Measurements from ENCODE around the gene MAVS.

The MAVS gene

GRCh38 chr20:3848565-3848964, 1.9 kb downstream of the MAVS start:
- Histone ChIP-seq H3K9ac (no peak overlapping the region), H3K27me3 (ENCODE audit: insufficient read depth, low read depth) (no peaks in the 10 kb centered on the region), H3K36me3 (ENCODE audit: insufficient read depth) (no peaks in the 10 kb centered on the region), H2AFZ (ENCODE audit: low read depth) (no peak overlapping the region), H3K4me2 (no peak overlapping the region), H4K20me1 (ENCODE audit: insufficient read depth) (no peaks in the 10 kb centered on the region), H3K4me3 (IDR thresholded peaks at IDR 0.05; ENCODE audit: insufficient read depth, low read depth, low read length) (no peak overlapping the region), H3K27ac (no peak overlapping the region), H3K4me1 (ENCODE audit: low read depth, poor library complexity, severe bottlenecking) (peaks cover 15% of the 10 kb centered on the region), H3K79me2 (ENCODE audit: insufficient read depth, low read depth) (no peaks in the 10 kb centered on the region)
- no peak for TF ChIP-seq CTCF (conservative IDR thresholded peaks at IDR 0.05; ENCODE audit: low read depth, low read length)

DNA sequence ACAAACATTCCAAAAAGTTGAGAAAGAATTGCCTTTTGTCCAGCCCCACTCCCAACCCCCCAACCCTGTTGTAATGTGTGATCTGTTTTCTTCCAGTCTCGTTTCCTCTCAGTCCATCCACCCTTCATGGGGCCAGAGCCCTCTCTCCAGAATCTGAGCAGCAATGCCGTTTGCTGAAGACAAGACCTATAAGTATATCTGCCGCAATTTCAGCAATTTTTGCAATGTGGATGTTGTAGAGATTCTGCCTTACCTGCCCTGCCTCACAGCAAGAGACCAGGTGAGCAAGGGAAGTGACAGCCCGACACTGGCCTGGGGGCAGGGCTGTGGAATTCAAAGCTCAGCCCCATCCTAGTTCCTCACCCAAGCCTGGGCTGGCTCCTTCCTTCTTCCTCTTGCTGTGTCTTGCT, 7.8 kb downstream of the MAVS start:
- Histone ChIP-seq H3K36me3 (ENCODE audit: insufficient read depth) (no peaks in the 10 kb centered on the region), H3K4me1 (ENCODE audit: low read depth, poor library complexity, severe bottlenecking) (peaks cover 5% of the 10 kb centered on the region), H3K4me3 (IDR thresholded peaks at IDR 0.05; ENCODE audit: insufficient read depth, low read depth, low read length) (no peak overlapping the region), H3K4me2 (no peak overlapping the region), H2AFZ (ENCODE audit: low read depth) (no peak overlapping the region), H3K79me2 (ENCODE audit: insufficient read depth, low read depth) (no peaks in the 10 kb centered on the region), H3K9ac (no peak overlapping the region), H4K20me1 (ENCODE audit: insufficient read depth) (no peaks in the 10 kb centered on the region), H3K27me3 (ENCODE audit: insufficient read depth, low read depth) (no peaks in the 10 kb centered on the region), H3K27ac (no peak overlapping the region)
- TF ChIP-seq CTCF (conservative IDR thresholded peaks at IDR 0.05; ENCODE audit: low read depth, low read length) = no peak

- Histone ChIP-seq H2AFZ (ENCODE audit: low read depth) (no peak overlapping the region), H3K4me2 (no peak overlapping the region), H3K9ac (no peak overlapping the region), H3K4me3 (IDR thresholded peaks at IDR 0.05; ENCODE audit: insufficient read depth, low read depth, low read length) (no peak overlapping the region), H4K20me1 (ENCODE audit: insufficient read depth) (no peaks in the 10 kb centered on the region), H3K79me2 (ENCODE audit: insufficient read depth, low read depth) (no peaks in the 10 kb centered on the region), H3K27ac (no peak overlapping the region), H3K27me3 (ENCODE audit: insufficient read depth, low read depth) (no peaks in the 10 kb centered on the region), H3K4me1 (ENCODE audit: low read depth, poor library complexity, severe bottlenecking) (peaks cover 5% of the 10 kb centered on the region), H3K36me3 (ENCODE audit: insufficient read depth) (no peaks in the 10 kb centered on the region)
- TF ChIP-seq CTCF (conservative IDR thresholded peaks at IDR 0.05; ENCODE audit: low read depth, low read length) = no peak
These were observed 10.8 kb downstream of the MAVS start for GRCh38 chr20:3857405-3857804.

GRCh38 chr20:3858689-3859088, 12.1 kb downstream of the MAVS start:
- no peaks in the 10 kb centered on the region for H3K36me3 ChIP-seq (ENCODE audit: insufficient read depth)
- no peak overlapping the region for H2AFZ ChIP-seq (ENCODE audit: low read depth)
- no peak overlapping the region for H3K4me2 ChIP-seq
- no peaks in the 10 kb centered on the region for H3K27me3 ChIP-seq (ENCODE audit: insufficient read depth, low read depth)
- no peaks in the 10 kb centered on the region for H3K79me2 ChIP-seq (ENCODE audit: insufficient read depth, low read depth)
- H3K9ac ChIP-seq = no peak overlapping the region
- no peak overlapping the region for H3K4me3 ChIP-seq (IDR thresholded peaks at IDR 0.05; ENCODE audit: insufficient read depth, low read depth, low read length)
- H4K20me1 ChIP-seq (ENCODE audit: insufficient read depth) = no peaks in the 10 kb centered on the region
- H3K27ac ChIP-seq = no peak overlapping the region
- no peak for TF ChIP-seq CTCF (conservative IDR thresholded peaks at IDR 0.05; ENCODE audit: low read depth, low read length)
- peaks cover 5% of the 10 kb centered on the region for H3K4me1 ChIP-seq (ENCODE audit: low read depth, poor library complexity, severe bottlenecking)

Measured in KMS-11 (cell line).